Measurements from ENCODE around the gene TMEM184A. TPM values are rescaled to one million over a fixed set of nuclear protein-coding genes. Genes with fewer than 3 reads are reported as not detected.

Gene TMEM184A
- 8.5 and 22.2 TPM in 2 replicates for total RNA-seq

DNA sequence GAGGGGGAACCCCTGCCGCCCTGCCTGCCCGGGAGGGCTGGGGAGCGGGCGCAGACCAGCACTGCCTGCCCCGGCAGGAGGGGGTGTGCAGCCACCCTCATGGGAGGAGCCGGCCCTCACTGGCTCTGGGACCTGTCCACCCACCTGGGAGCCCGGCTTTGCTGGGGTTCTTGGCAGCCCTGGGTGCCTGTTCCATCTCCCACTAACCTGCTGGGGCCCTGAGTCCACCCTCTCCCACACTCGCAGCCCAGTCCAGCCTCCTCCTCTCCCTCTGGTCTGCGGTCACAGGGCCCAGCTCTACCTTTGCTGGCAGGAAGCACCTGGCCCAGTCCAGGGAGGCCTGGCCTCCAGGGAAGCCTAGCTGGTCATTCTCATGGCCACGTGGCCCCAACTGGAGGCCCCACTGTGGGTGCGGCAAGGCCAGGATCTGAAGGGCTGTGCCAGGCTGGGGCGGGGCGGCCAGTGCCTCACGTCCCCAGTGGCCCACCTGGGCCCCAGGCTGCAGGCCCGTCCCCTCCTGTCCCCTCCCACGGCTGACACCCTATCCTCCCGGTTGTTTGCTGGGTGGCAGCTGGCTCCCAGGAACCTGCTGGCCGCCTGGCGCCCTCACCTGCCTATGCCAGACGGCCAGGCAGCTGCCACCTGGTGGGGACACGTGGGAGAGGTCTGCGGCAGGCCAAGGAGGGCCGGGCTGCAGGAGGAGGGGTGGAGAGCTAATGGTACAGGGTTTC, at the start of gene TMEM184A:
TMEM184A (minus strand) TSS at position 393 of the 731 bp plus-strand sequence. CDS start 721 bp downstream, outside the sequence.

DNA sequence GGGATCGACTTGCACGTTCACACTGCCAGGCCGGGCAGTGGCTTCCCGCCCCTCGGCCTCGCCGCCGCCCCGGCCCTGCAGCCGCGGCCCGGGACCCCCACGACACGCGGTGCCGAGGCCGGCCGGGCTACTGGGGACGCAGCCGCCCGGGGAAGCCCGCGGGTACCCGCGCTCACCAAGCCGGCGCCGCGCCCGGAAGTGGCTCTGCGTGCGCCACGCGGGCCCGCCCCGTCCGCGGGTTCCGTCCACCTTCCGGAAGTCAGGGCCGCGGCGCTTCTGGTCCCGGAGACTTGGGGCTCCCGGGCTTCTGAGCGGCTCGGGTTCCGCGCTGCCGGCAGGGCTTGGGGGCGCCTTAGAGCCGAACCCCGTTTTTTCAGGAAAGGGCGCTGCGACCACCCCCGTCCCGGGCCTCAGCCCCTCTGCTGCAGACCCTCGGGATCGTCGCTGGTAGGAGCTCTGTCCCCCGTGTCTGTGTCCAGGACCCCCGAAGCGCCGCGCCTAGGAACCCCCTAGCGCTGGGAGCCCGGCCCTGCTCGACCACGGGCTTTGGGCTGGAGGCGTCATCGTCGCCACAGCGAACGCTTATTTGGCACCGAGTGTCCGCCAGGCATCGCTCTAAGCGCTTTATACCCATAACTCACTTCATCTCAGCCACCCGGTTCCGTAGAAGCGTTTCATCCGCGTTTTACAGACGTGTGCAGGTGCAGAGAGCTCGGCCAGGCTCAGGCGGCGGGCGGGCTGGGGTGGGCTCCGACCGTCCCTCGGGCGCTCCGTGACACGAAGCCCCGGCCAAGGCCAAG, 14.0 kb upstream of the TMEM184A start, which contains the start of gene PSMG3:
PSMG3 (minus strand) TSS at position 200 of the 800 bp plus-strand sequence. CDS start 693 bp downstream, outside the sequence.

DNA sequence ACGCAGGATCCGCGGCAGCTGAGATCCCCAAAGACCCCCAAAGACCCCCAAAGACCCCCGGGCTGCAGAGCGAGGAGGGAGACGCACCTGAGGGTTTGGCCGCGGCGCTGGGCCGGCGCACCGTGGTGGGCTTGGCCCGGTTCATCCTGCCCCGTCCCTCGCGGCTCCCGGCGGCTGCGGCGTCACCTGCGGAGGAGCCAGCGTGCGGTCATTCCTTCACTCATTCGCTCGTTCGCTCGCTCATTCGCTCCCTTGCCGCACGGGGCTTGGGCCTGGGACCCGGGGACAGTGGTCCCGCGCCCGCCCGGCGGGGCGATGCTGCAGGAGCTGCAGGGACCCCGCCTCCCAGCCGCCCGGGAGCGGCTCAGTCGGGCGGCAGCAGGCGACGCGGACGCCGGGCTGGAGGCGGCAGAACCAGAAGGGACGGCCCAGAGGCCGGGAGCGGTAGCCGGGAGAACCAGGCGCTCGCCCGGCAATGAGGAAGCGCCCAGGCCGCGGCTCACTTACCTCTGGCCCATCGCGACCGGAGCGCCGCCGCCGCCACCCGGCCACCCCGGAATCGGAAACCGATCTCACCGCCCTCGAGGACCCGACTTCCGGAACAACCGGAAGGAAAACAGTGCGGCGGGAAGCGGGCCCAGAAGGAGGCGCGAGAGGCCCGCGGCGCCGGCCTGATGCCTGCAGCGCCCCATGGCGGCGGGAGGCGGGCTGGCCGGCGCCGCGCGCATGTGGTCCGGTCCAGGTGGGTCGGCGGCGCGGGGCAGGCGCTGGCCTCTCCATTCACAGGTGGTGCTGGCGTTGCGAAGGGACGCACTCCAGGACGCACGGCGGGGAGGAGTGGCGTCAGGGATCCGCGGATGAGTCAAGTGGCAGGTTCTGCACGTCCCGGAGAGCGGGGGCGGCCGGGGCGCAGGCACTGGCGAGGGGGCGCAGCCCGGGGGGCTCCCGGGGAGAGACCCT, 51.9 kb downstream of the TMEM184A start, which contains the start of gene INTS1:
INTS1 (minus strand) TSS at position 574 of the 960 bp plus-strand sequence; CDS start at position 145, 429 bp downstream.

Other genes with a start within 250 kb of the TMEM184A start
- gene MICALL2, start 96.7 kb downstream of the TMEM184A start, total RNA-seq: 6.2 and 33.7 TPM in 2 replicates
- 23.2 and 55.6 TPM in 2 replicates for gene INTS1, start 51.8 kb downstream of the TMEM184A start, total RNA-seq
- 31.8 and 40.9 TPM in 2 replicates for gene MAFK, start 25.5 kb downstream of the TMEM184A start, total RNA-seq
- 37.9 and 56.0 TPM in 2 replicates for gene PSMG3, start 13.8 kb upstream of the TMEM184A start, total RNA-seq
- gene ELFN1, start 114.1 kb upstream of the TMEM184A start, total RNA-seq: under 0.01 and 0.57 TPM in 2 replicates